T follicular helper cell (primary cell): ENCODE results near the gene EXOC7.
"Not testable (repeated sequence)": the region's sequence is repeated elsewhere in the genome, so short reads cannot be mapped to it uniquely, and the experiment has no call there.

Experiments
- DNase-seq: peaks from one replicate; pipeline ENCODE4 v3.0.0-alpha.2; 2020; ENCODE audit warnings: low read depth

EXOC7 gene

DNA sequence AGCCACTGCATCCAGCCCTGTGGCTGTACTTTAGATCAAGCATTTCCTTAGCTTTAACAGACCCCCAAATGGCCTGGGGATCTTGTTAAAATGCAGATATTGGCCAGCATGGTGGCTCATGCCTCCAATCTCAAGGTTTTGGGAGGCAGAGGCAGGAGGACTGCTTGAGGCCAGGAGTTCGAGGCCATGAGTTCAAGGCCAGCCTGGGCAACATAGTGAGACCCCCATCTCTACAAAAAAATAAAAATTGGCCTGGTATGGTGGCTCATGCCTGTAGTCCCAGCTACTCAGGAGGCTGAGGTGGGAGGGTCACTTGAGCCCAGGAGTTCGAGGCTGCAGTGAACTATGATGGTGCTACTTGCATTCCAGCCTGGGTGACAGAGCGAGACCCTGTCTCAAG is 60.7 kb downstream of the EXOC7 start:
- DNase-seq: not testable (repeated sequence)

DNA sequence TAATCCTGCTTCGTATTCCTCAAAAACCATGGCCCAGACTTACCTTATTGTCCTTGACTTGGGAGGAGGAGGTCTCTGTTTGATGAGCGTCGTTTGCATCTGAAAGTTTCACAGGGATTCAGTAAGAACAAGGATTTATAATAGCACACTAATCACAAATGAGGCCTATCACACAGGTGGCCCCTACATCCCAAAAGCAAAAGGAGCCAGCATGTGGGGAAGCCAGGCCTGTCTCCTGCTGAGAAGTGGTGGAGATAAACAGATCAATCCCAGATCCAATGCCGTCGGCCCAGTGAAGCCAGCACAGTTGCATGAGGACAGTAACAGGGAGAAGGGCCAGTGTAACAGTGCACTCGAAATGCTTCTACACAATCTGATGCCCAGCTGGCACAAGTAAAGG is 63.2 kb downstream of the EXOC7 start:
- no peak for DNase-seq

DNA sequence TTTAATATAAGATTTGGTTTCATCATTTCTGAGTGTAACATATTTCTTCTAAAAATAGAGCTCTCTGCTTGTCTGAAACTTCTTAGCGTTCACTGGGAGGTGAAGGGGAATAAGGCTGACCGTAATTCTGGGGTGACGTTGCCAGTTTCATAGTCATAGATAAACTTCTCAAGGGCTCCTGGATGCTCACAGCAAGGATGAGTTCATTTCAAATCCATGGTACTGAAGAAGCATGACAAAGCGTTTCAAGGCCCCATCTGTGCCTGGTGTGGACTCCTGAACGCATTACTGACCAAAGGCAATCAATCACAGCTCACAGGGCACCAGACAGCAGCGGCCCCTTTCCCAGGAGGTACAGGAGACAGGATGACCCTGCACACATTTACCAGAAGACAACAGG is 64.5 kb downstream of the EXOC7 start:
- no peak for DNase-seq

DNA sequence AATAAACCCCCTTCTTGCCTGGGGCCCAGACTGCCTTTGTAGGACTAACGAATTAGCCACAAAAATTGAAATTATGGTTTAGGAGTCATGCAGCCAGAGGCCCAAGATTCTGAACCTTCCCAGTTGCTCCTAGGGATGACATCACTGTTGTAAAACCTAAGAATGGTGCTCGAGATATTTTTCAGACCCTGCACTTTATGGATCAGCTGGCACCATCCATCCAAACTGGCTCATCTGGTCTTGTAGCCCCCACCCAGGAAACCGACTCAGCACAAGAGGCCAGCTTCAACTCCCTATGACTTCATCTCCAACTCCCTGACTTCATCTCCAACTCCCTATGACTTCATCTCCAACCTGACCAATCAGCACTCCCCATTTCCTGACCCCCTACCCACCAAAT is 65.5 kb downstream of the EXOC7 start:
- DNase-seq: no peak

DNA sequence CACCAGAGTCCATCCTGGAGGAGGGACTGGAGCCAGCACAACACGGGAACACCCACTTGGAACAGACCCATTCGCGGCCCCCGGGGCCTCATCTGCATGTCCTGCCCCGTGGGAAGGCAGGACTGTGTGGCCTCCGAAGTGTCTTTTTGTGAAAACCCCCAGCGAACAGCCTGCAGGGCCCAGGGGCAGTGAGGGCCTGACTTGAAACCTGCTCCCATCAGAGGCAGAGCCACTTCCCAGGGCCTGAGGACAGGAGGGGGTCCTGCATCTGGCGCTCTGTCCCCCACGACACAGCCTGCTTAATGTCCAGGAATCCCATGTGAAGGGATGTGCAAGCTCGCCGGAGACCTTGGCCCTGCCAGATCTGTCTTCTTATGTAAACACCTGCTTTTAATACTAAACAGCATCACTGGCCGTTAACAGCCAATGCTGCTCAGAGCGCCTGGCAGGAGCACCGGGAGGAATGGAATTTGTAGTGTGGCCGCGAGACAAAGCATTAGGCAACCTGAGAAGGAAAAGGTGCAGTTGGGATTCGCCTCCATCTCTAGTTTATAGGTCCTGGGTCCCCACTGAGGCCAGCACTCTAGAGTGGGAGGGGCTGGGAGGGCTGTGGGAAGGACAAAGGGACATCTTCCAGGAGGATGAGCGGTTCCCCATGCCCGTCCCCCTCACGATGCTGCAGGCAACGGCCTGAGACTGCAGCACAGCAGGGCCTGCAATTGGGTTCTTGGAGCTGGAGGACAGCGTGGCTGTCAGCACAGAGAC is 66.9 kb downstream of the EXOC7 start:
- no peak for DNase-seq

DNA sequence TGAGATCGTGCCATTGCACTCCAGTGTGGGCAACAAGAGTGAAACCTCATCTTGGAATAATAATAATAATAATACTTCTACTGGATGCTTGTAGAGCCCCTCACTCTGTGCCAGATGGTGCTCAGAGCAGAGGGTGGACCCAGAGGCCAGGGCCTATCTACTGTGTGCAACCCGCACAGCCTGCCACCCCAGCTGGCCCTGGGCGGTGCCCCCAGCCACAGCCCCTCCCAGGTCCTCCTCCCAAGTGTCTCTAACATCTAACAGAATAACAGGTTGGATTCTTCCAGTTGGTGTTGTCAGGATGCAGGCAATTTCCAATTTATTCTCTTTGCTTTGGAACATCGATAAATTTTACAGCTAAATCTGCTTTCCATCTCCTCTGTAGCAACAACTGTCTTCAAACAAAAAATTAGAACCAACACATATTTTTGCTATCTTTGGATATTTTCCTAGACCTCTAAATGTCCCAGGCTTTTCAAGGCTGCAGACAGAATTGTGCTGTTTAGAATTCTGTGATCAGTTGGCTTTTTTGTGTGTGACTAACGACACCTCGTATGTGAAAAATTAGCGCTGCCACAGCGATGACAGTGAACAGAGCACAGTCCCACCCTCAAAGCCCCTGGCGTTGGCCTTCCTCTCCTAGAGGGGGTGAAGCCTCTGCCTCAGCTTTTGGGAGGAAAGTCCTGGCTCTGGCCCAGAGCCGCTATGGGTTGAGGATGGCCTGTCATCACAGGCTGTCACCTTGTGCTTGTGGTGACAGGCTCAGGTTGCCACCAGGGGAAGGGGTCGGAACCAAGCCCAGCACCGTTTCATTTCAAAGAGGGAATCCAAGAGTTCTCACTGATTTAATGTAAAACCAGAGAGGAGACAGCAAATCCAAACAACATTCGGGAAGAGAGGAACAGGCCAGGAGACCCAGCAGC is 68.9 kb downstream of the EXOC7 start:
- no peak for DNase-seq

DNA sequence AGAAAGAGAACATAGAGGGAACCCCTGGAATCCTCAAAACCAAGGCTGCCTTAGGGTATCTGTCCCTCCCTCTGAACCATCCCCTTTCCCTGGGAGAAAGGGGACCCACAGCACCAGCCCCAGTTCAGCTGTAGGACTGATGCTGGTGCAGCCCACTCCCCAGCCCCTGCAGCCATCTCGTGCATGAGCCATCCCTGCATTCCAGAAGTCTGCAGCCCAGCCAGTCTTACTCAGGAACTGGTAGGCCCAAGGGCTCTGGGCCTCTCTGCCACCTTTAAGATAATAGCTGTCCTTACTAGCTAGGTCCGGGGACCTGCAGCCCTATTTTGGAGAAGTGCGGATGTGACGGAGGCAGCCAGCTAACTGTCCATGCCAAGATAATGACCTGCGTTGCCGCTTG is 70.4 kb downstream of the EXOC7 start:
- DNase-seq: no peak

DNA sequence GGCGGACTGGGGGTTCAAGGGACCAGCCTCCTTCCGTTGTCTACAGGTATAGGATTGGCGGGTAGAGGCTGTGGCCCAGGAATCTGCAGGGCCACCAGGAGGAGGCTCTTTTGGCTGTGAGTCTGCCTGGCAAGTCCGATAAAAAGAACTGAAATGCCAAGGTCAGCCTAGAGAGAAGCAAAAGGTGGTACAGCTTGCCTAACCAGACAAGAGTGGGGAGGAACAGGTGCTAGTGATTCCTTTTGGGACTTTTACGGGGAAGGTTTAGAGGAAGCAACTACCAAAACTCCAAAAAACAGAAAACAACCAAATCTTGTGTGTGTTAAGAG is 70.8 kb downstream of the EXOC7 start:
- no peak for DNase-seq

DNA sequence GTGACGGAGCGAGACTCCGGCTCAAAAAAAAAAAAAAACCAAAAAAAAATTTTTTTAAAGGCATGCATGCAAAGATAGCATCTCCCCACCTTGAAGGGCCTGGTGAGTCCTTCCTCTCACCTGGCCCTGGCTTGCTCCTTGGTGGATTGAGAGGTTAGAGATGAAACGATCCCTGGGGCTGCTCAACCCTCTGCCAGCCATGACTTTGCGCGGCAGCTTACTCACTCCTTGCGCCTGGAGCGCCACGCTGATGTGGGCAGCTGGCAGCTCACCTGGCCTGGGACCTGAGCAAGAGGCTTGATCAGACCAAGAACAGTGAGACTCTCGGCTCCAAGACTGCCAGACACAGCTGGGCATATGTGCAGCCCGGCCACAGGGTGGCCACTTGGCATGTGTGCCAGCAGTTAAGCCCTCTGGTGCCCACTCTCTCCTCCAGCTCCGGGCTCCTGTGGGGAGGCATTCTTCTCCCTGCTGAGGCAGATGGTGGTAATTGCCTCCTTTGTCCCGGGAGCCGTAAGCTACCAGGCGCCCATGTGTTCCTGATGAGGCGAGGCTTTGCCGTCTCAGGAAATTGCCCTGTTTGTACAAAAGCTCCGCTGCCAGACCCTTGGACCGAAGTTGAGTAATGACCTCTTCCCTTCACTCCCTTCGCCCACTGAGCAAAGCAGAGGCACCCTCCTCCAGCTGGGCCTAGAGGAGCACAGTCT is 71.4 kb downstream of the EXOC7 start:
- DNase-seq: no peak
